MCF 10A (cell line): ENCODE measurements around the gene BCL2A1. TPM values are rescaled to one million over a fixed set of nuclear protein-coding genes. Genes with fewer than 3 reads are reported as not detected.

Source experiments
- BruUV-seq: library from RNA; stranded (reverse); fragments of 400-500 nt; replicated peaks from 2 replicates; lab custom pipeline; 2021; lab: Mats Ljungman, UMichigan
- CTCF ChIA-PET: fragments of 300-600 bp; sonication (Branson Sonifier 250); formaldehyde crosslinking; extraction: SDS; loops from one replicate; lab custom pipeline; 2021; ENCODE audit warnings: antibody characterized with exemption, inconsistent platforms; lab: Yijun Ruan, JAX
- POLR2A ChIA-PET: fragments of 300-600, 350-650 bp; sonication (Branson Sonifier 250); formaldehyde crosslinking; extraction: SDS; loops from one replicate; lab custom pipeline; 2020; ENCODE audit warnings: antibody characterized with exemption, inconsistent platforms; lab: Yijun Ruan, JAX
- DNase-seq: peaks from one replicate; pipeline ENCODE4 v3.0.0-alpha.2; 2018; ENCODE audit not compliant: unreplicated experiment
- H3K27ac Mint-ChIP-seq: one replicate; pipeline ENCODE4 v1.8.0; 2022; ENCODE audit warnings: mild to moderate bottlenecking, low read depth, mixed read lengths; ENCODE audit not compliant: unreplicated experiment
- H3K27me3 Mint-ChIP-seq: one replicate; pipeline ENCODE4 v1.8.0; 2022; ENCODE audit warnings: mixed read lengths; ENCODE audit not compliant: insufficient read depth, unreplicated experiment
- H3K36me3 Mint-ChIP-seq: one replicate; pipeline ENCODE4 v1.8.0; 2022; ENCODE audit warnings: mild to moderate bottlenecking, moderate library complexity, mixed read lengths; ENCODE audit not compliant: insufficient read depth, unreplicated experiment
- H3K4me1 Mint-ChIP-seq: one replicate; pipeline ENCODE4 v1.8.0; 2022; ENCODE audit warnings: mixed read lengths; ENCODE audit not compliant: insufficient read depth, unreplicated experiment
- H3K4me3 Mint-ChIP-seq: one replicate; pipeline ENCODE4 v1.8.0; 2022; ENCODE audit warnings: mild to moderate bottlenecking, moderate library complexity, mixed read lengths; ENCODE audit not compliant: unreplicated experiment
- H3K9me3 Mint-ChIP-seq: one replicate; pipeline ENCODE4 v1.8.0; 2022; ENCODE audit warnings: mixed read lengths; ENCODE audit not compliant: unreplicated experiment
- CTCF ChIP-seq: fragments of 200-600 bp; IDR thresholded peaks from one replicate; pipeline ENCODE4 v1.8.0; 2022; ENCODE audit warnings: antibody characterized with exemption, mild to moderate bottlenecking; ENCODE audit not compliant: unreplicated experiment
- intact Hi-C: fragments of 100-400 bp; cut with micrococcal nuclease; formaldehyde crosslinking; loops from 2 replicates; pipeline ENCODE4 v1.14.1; 2022
- total RNA-seq: library from RNA; stranded (reverse); gene quantifications from 2 replicates; pipeline ENCODE4 v1.2.3, GENCODE V29; 2022

Gene BCL2A1
- total RNA-seq, 1 experiment from 2014 or later: not detected

- DNase-seq: no peak
- H3K9me3 Mint-ChIP-seq: no peaks in the 10 kb centered on the region
- intact Hi-C loops: no loop called here
- no peaks in the 10 kb centered on the region for H3K27me3 Mint-ChIP-seq
- no peak overlapping the region for H3K4me3 Mint-ChIP-seq
- TF ChIP-seq CTCF: no peak
- H3K4me1 Mint-ChIP-seq: peaks cover 8% of the 10 kb centered on the region
- ChIA-PET CTCF (interaction anchor here (0.5 to 1.1 kb wide), 3 partner anchors 17 to 401 kb away, joined by 3 to 7 read pairs (median 3); no protein-coding TSS in a partner anchor), POLR2A (interaction anchor here (1.1 kb wide), 1 partner anchor 11 kb away, joined by 3 read pairs; no protein-coding TSS in a partner anchor)
- BruUV-seq: no TSS peak
- no peaks in the 10 kb centered on the region for H3K36me3 Mint-ChIP-seq
- no peak overlapping the region for H3K27ac Mint-ChIP-seq
These were observed 3.5 kb downstream of the BCL2A1 start for GRCh38 chr15:79967298-79968182.

- CTCF ChIA-PET: no interaction called here
These were observed 4.2 kb downstream of the BCL2A1 start for GRCh38 chr15:79966634-79967297.

GRCh38 chr15:79965846-79966630 lies 5.0 kb downstream of the BCL2A1 start:
- Mint-ChIP-seq H3K27ac (no peak overlapping the region), H3K4me1 (peaks cover 6% of the 10 kb centered on the region), H3K36me3 (no peaks in the 10 kb centered on the region), H3K9me3 (no peaks in the 10 kb centered on the region), H3K4me3 (no peak overlapping the region), H3K27me3 (no peaks in the 10 kb centered on the region)
- POLR2A ChIA-PET: interaction anchor here (0.7 kb wide), 1 partner anchor 399 kb away, joined by 4 read pairs; no protein-coding TSS in a partner anchor
- intact Hi-C loops: no loop called here
- BruUV-seq: no TSS peak
- no peak for DNase-seq
- no peak for TF ChIP-seq CTCF
- CTCF ChIA-PET: no interaction called here

More at GRCh38 chr15:79966634-79967297, 4.2 kb downstream of the BCL2A1 start:
- no peak for TF ChIP-seq CTCF
- Mint-ChIP-seq H3K36me3 (no peaks in the 10 kb centered on the region), H3K4me3 (no peak overlapping the region), H3K9me3 (no peaks in the 10 kb centered on the region), H3K27ac (no peak overlapping the region), H3K27me3 (no peaks in the 10 kb centered on the region), H3K4me1 (peaks cover 8% of the 10 kb centered on the region)
- DNase-seq: no peak
- POLR2A ChIA-PET: interaction anchor here (0.7 kb wide), 1 partner anchor 399 kb away, joined by 4 read pairs; no protein-coding TSS in a partner anchor
- no TSS peak for BruUV-seq
- intact Hi-C loops: no loop called here
